Upper lobe of right lung (tissue), 1 donor: ENCODE data around the gene SPRN. TPM values are rescaled to one million over a fixed set of nuclear protein-coding genes. Genes with fewer than 3 reads are reported as not detected.
"Not testable (repeated sequence)": the region's sequence is repeated elsewhere in the genome, so short reads cannot be mapped to it uniquely, and the experiment has no call there.

ENCODE experiments used
- ATAC-seq: fragments of 200-7000 bp; cut with Tn5 transposase; one replicate; pipeline ENCODE4 v1.9.1; 2020; ENCODE audit warnings: mild to moderate bottlenecking, moderate library complexity
- DNase-seq: peaks from one replicate; pipeline ENCODE4 v3.0.0-alpha.2; 2020
- H3K27ac ChIP-seq: fragments of 200-600 bp; one replicate; pipeline ENCODE4 v1.8.0; 2022
- H3K27me3 ChIP-seq: fragments of 200-600 bp; one replicate; pipeline ENCODE4 v1.8.0; 2022; ENCODE audit warnings: mild to moderate bottlenecking
- H3K36me3 ChIP-seq: fragments of 200-600 bp; one replicate; pipeline ENCODE4 v1.8.0; 2022
- H3K4me1 ChIP-seq: fragments of 200-600 bp; one replicate; pipeline ENCODE4 v1.8.0; 2022
- H3K4me3 ChIP-seq: fragments of 200-600 bp; one replicate; pipeline ENCODE4 v1.8.0; 2022; ENCODE audit warnings: mild to moderate bottlenecking
- H3K9me3 ChIP-seq: fragments of 200-600 bp; one replicate; pipeline ENCODE4 v1.8.0; 2022
- intact Hi-C: fragments of 100-400 bp; cut with DNase I; formaldehyde crosslinking; loops from one replicate; pipeline ENCODE4 v1.11.0; 2022
- long read RNA-seq: library from polyadenylated mRNA; unstranded; transcript quantifications from one replicate; pipeline ENCODE4 v2.0.0, GENCODE V29; 2021
- total RNA-seq: library from RNA; stranded (reverse); fragmentation: NEBNext Ultra II Directional; extraction: Animal tissue kit (Norgen Biotek cat#: 25700); gene quantifications from one replicate; pipeline ENCODE4 v1.2.1, GENCODE V29; 2021
- TF ChIP-seq, protein P1 (sequence below): fragments of 200-600 bp; IDR thresholded peaks from one replicate; pipeline ENCODE4 v1.8.0; 2022; ENCODE audit warnings: antibody characterized with exemption
- donor health status: DM: no; HTN: yes; CAD: no; lungs with severe emphysema.

Gene SPRN, protein sequence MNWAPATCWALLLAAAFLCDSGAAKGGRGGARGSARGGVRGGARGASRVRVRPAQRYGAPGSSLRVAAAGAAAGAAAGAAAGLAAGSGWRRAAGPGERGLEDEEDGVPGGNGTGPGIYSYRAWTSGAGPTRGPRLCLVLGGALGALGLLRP
- not detected for total RNA-seq
- long read RNA-seq = 0 reads

DNA sequence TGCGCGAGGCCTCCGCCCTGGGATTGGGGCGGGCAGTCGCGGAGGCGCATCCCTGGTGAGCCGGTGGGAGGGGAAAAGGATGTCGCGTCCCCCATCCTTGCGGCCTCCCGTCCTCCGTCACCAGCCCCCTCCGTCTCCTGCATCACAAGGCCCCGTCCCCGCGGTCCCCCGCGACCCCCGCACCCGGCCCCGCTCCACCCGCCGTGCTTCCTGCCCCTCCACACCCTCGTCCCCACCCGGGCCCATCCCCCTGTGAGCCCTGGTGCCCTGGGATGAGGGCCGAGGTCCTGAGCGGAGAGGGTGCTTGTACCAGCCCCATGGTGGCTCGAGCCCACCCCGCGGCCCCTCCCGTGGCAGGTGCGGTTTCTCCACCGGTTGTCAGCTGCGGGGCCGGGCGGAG is at the start of gene SPRN:
Gene SPRN, minus strand, starts transcription at position 25 of the 400 bp plus-strand sequence. CDS start 944 bp downstream, outside the sequence.
- intact Hi-C loops, H3K27ac ChIP-seq, ATAC-seq, H3K27me3 ChIP-seq, DNase-seq, H3K9me3 ChIP-seq, H3K4me1 ChIP-seq, H3K36me3 ChIP-seq, H3K4me3 ChIP-seq: not testable (repeated sequence)

DNA sequence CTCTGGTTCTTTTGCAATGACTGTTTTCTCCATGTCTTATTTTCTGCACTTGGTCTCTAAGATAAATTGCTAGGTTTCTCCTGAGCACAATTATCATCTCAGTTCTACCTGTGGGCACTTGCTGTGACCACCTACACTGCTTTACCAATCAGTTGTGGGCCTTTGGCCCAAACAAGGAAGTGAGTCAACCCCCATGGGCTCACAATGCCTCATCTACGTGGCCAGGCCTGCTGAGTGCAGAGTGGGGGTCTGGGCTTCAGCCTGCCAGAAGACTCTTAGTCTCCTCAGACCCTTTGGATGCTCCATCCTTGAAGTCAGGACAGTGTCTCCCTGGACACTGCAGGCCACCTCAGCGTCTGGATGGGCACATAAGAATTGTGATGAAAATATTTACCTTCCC is 49.6 kb upstream of the SPRN start:
- Histone ChIP-seq H3K27me3 (no peaks in the 10 kb centered on the region), H3K27ac (no peak overlapping the region), H3K4me3 (no peak overlapping the region), H3K4me1 (no peaks in the 10 kb centered on the region), H3K36me3 (no peaks in the 10 kb centered on the region), H3K9me3 (no peaks in the 10 kb centered on the region)
- no peak for ATAC-seq
- intact Hi-C loops = no loop called here
- TF ChIP-seq, protein P1, sequence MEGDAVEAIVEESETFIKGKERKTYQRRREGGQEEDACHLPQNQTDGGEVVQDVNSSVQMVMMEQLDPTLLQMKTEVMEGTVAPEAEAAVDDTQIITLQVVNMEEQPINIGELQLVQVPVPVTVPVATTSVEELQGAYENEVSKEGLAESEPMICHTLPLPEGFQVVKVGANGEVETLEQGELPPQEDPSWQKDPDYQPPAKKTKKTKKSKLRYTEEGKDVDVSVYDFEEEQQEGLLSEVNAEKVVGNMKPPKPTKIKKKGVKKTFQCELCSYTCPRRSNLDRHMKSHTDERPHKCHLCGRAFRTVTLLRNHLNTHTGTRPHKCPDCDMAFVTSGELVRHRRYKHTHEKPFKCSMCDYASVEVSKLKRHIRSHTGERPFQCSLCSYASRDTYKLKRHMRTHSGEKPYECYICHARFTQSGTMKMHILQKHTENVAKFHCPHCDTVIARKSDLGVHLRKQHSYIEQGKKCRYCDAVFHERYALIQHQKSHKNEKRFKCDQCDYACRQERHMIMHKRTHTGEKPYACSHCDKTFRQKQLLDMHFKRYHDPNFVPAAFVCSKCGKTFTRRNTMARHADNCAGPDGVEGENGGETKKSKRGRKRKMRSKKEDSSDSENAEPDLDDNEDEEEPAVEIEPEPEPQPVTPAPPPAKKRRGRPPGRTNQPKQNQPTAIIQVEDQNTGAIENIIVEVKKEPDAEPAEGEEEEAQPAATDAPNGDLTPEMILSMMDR = no peak
- no peak for DNase-seq

DNA sequence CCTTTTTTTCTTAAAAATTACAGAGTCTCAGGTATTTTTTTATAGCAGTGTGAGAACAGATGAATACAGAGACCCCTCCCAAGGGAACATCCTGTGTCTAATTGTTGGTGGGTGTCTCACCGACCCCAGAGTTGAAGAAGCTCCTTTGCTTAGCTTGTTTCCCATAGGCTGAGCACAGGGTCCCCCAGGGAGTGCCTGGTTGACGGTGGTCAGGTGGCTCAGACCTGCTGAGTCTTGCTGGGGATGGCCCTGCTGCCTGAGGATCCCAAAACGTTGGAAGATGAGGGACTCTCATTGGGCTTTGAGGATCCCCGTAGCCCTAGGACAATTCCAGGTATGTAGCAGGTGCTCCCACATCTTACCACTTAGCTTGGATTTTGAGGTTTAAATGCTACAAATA is 48.8 kb upstream of the SPRN start:
- no peaks in the 10 kb centered on the region for H3K4me1 ChIP-seq
- H3K27me3 ChIP-seq = no peaks in the 10 kb centered on the region
- TF ChIP-seq, protein P1 = no peak
- no peak overlapping the region for H3K4me3 ChIP-seq
- no peak overlapping the region for H3K27ac ChIP-seq
- H3K36me3 ChIP-seq = no peaks in the 10 kb centered on the region
- ATAC-seq (no peak), DNase-seq (no peak)
- intact Hi-C loops = no loop called here
- no peaks in the 10 kb centered on the region for H3K9me3 ChIP-seq

DNA sequence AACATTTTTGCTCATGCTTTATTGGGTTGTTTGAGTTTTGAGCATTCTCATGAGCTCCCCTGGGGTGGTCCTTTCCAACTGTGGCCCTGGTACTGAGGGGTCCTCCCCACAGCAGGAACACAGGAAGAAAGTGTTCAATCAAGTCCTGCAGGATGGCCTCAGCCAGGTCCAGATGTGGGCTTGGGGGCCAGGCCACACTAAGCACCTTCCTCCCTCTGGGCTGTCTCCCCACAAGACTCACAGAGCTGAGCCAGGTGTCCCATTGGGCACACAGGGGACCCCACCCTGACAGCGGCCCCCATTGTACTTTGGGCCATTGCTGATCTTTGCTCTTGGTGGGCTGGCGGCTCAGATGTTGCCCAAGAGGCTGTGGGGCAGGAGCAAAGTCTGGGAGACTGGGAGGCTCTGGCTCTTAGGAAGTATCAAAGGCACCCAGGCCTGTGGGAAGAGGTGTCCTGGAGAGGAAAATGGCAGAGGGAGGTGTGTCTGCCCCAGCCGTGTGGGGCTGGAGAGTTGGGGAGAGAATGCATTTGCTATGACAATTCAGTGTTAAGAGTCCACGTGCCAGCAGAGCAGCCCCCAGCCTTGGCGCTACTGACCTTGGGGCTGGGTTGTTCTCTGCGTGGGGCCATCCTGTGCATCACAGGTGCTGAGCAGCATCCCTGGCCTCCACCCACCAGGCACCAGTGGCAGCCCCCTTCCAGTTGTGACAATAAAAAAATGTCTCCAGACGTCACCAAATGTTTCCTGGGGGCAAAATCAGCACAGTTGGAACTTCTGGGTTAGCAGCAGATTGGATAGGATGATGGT is 47.1 kb upstream of the SPRN start:
- ATAC-seq = no peak
- intact Hi-C loops = no loop called here
- Histone ChIP-seq H3K27ac (no peak overlapping the region), H3K36me3 (no peaks in the 10 kb centered on the region), H3K4me1 (no peaks in the 10 kb centered on the region), H3K27me3 (no peaks in the 10 kb centered on the region), H3K4me3 (no peak overlapping the region), H3K9me3 (no peaks in the 10 kb centered on the region)
- TF ChIP-seq, protein P1 = no peak
- no peak for DNase-seq

DNA sequence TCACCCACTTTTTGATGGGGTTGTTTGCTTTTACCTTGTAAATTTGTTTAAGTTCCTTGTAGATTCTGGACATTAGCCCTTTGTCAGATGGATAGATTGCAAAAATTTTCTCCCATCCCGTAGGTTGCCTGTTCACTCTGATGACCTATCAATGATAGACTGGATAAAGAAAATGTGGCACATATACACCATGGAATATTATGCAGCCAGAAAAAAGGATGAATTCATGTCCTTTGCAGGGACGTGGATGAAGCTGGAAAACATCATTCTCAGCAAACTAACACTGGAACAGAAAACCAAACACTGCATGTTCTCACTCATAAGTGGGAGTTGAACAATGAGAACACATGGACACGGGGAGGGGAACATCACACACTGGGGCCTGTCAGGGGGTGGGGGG is 44.8 kb upstream of the SPRN start:
- DNase-seq, H3K27me3 ChIP-seq, H3K36me3 ChIP-seq, intact Hi-C loops, H3K27ac ChIP-seq, H3K4me1 ChIP-seq, H3K4me3 ChIP-seq, ATAC-seq, H3K9me3 ChIP-seq: not testable (repeated sequence)

DNA sequence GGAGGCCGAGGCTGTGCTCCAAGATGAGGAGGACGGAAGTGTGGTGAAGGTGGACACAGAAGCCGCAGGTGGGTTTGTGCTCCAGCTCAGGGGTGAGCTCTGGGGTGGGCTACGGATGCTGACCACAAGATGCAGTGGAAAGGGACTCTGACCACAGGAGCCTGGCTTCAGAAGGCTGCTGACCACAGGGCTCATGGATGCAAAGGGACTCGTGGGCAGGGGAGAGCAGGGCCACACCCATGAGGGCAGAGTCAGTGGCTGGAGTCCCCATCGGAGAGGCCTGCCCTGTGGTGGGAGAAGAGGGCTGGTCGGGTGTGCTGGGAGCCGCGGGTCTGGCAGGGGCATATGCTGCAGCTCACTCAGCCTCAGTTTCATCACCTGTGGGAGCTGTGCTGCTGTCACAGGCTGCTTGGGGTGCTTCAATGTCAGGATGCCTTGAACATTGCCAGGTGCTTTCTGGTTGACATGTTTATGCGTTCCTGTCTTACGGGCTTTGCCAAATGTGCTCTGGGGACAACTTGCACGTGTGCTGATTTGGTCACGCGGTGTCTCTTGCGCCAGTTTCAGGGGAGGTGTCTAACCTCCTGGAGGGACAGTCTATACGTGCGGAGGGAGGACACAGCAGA is 43.0 kb upstream of the SPRN start:
- ATAC-seq (no peak), DNase-seq (no peak)
- H3K9me3 ChIP-seq = no peaks in the 10 kb centered on the region
- H3K4me3 ChIP-seq = no peak overlapping the region
- TF ChIP-seq, protein P1 = no peak
- no peaks in the 10 kb centered on the region for H3K27me3 ChIP-seq
- no peaks in the 10 kb centered on the region for H3K4me1 ChIP-seq
- H3K27ac ChIP-seq = no peak overlapping the region
- H3K36me3 ChIP-seq = no peaks in the 10 kb centered on the region
- intact Hi-C loops = no loop called here
